Endothelial cell of umbilical vein (primary cell): ENCODE data around the gene CD93. TPM values are rescaled to one million over a fixed set of nuclear protein-coding genes. Genes with fewer than 3 reads are reported as not detected.

ENCODE experiments used
- BruUV-seq: library from RNA; stranded (reverse); fragments of 400-500 nt; replicated peaks from 2 replicates; lab custom pipeline; 2021; lab: Mats Ljungman, UMichigan
- CTCF ChIA-PET: fragments of 300-600, 350-600 bp; sonication (Branson Sonifier 250); formaldehyde crosslinking; loops from one replicate; lab custom pipeline; 2021; ENCODE audit warnings: antibody characterized with exemption, inconsistent platforms; lab: Charles Lee
- POLR2A ChIA-PET: fragments of 300-600, 350-600 bp; sonication (Branson Sonifier 250); formaldehyde crosslinking; loops from one replicate; lab custom pipeline; 2021; ENCODE audit warnings: antibody characterized with exemption, inconsistent platforms; lab: Charles Lee
- DNase-seq: peaks from one replicate; pipeline ENCODE4 v3.0.0-alpha.2; 2011; ENCODE audit warnings: low read depth, low spot score
- FAIRE-seq: peaks from 2 replicates; lab custom pipeline; 2011; peaks lifted over from hg19 to GRCh38; lab: Jason Lieb, UNC
- H2AFZ ChIP-seq: 2 replicates; pipeline ENCODE4 v1.6.0; 2012; ENCODE audit warnings: low read depth, low read length, control low read depth, inconsistent platforms
- H3K27ac ChIP-seq: 2 replicates; pipeline ENCODE4 v1.5.1; 2011; ENCODE audit warnings: low read depth, mild to moderate bottlenecking, control low read depth, low read length, moderate library complexity; ENCODE audit not compliant: insufficient read depth
- H3K27me3 ChIP-seq, 2 experiments: 2 replicates each; pipeline versions ENCODE4 v1.6.0 to v1.6.1; 2011; ENCODE audit warnings: low read length in 2 of 2, mixed read lengths in 1 of 2; ENCODE audit not compliant: control insufficient read depth in 2 of 2, insufficient read depth in 2 of 2
- H3K36me3 ChIP-seq, 2 experiments: 2 replicates in 1 of 2; 3 replicates in 1 of 2; pipeline ENCODE4 v1.5.1; 2011; ENCODE audit warnings: low read length in 2 of 2, mild to moderate bottlenecking in 1 of 2, moderate library complexity in 1 of 2; ENCODE audit not compliant: control insufficient read depth in 2 of 2, insufficient read depth in 2 of 2; ENCODE audit errors: extremely low read depth in 1 of 2
- H3K4me1 ChIP-seq: 3 replicates; pipeline ENCODE4 v1.5.1; 2011; ENCODE audit warnings: mild to moderate bottlenecking, low read length; ENCODE audit not compliant: control insufficient read depth, insufficient read depth; ENCODE audit errors: extremely low read depth
- H3K4me2 ChIP-seq: 2 replicates; pipeline ENCODE4 v1.6.1; 2011; ENCODE audit warnings: low read length, control low read depth, mixed read lengths; ENCODE audit not compliant: insufficient read depth
- H3K4me3 ChIP-seq, 3 experiments: fragments of 200-600 bp in 1 of 3; sonication (generic), shearing (Covaris generic) in 1 of 3; replicated peaks in 1 of 3; 2 replicates each; pipeline ENCODE4 v1.5.1; 2011 to 2016; ENCODE audit warnings: control low read depth in 3 of 3, low read length in 3 of 3, mild to moderate bottlenecking in 2 of 3, inconsistent platforms in 1 of 3, low read depth in 1 of 3, moderate library complexity in 1 of 3; ENCODE audit not compliant: insufficient read depth in 1 of 3
- H3K79me2 ChIP-seq: 2 replicates; pipeline ENCODE4 v1.6.0; 2012; ENCODE audit warnings: low read length, inconsistent platforms; ENCODE audit not compliant: control insufficient read depth, insufficient read depth
- H3K9ac ChIP-seq: replicated peaks from 2 replicates; pipeline ENCODE3; 2011; ENCODE audit warnings: low read length, control low read depth; ENCODE audit not compliant: insufficient read depth; ENCODE audit errors: extremely low read depth
- H3K9me1 ChIP-seq: replicated peaks from 3 replicates; pipeline ENCODE4 v1.6.0; 2011; ENCODE audit warnings: mild to moderate bottlenecking, low read length; ENCODE audit not compliant: control insufficient read depth, insufficient read depth; ENCODE audit errors: extremely low read depth
- H3K9me3 ChIP-seq: replicated peaks from 2 replicates; pipeline ENCODE4 v1.5.1; 2012; ENCODE audit warnings: low read length, inconsistent platforms; ENCODE audit not compliant: control insufficient read depth, insufficient read depth
- H4K20me1 ChIP-seq: replicated peaks from 2 replicates; pipeline ENCODE3; 2011; ENCODE audit warnings: mild to moderate bottlenecking, low read length; ENCODE audit not compliant: control insufficient read depth, insufficient read depth; ENCODE audit errors: extremely low read depth
- EZH2 ChIP-seq: IDR thresholded peaks from 2 replicates; pipeline ENCODE4 v1.6.1; 2012; ENCODE audit warnings: borderline replicate concordance, low read depth, mild to moderate bottlenecking, moderate library complexity, low read length, inconsistent platforms; ENCODE audit not compliant: severe bottlenecking
- FOS ChIP-seq: IDR thresholded peaks from 2 replicates; pipeline ENCODE4 v1.6.1; 2011; ENCODE audit warnings: mild to moderate bottlenecking, low read length, moderate library complexity, borderline replicate concordance; ENCODE audit not compliant: insufficient read depth
- GATA2 ChIP-seq: IDR thresholded peaks from 2 replicates; pipeline ENCODE4 v1.7.0; 2011; ENCODE audit warnings: low read depth, mild to moderate bottlenecking, moderate library complexity, mixed read lengths, low read length; ENCODE audit not compliant: insufficient read length, insufficient read depth
- JUN ChIP-seq: IDR thresholded peaks from 2 replicates; pipeline ENCODE4 v1.6.1; 2011; ENCODE audit warnings: borderline replicate concordance, low read depth; ENCODE audit not compliant: insufficient read length, insufficient read depth
- MYC ChIP-seq: IDR thresholded peaks from one replicate; pipeline ENCODE4 v1.6.1; 2011; ENCODE audit warnings: mild to moderate bottlenecking, low read depth, low read length
- POLR2A ChIP-seq: IDR thresholded peaks from 2 replicates; pipeline ENCODE4 v1.6.1; 2012; ENCODE audit warnings: low read depth, mild to moderate bottlenecking, control low read depth, low read length
- POLR2AphosphoS5 ChIP-seq: IDR thresholded peaks from 2 replicates; pipeline ENCODE4 v1.6.1; 2012; ENCODE audit warnings: low read depth, mild to moderate bottlenecking, control low read depth, low read length, moderate library complexity; ENCODE audit not compliant: insufficient read depth
- dilution Hi-C: fragments of 300-500 bp; cut with MboI; formaldehyde crosslinking; loops from one replicate; pipeline ENCODE4 v1.15.0; 2019; ENCODE audit warnings: low sequenced_read_pairs; ENCODE audit not compliant: extremely low pct_ligation_motif_present
- intact Hi-C: fragments of 100-400 bp; cut with micrococcal nuclease; formaldehyde crosslinking; loops from one replicate; pipeline ENCODE4 v1.10.0; 2022
- polyA plus RNA-seq, 4 experiments: library from polyadenylated mRNA; depleted of rRNA in 3 of 4; stranded (reverse) in 3 of 4; unstranded in 1 of 4; fragments of >200 nt; gene quantifications; 2 replicates each; pipeline versions ENCODE4 v1.2.1 to v1.2.3, GENCODE V29; 2011 to 2012; ENCODE audit warnings: missing spikeins in 1 of 4
- total RNA-seq: library from RNA; stranded (reverse); gene quantifications from 2 replicates; pipeline ENCODE4 v1.2.3, GENCODE V29; 2021
- TF ChIP-seq, protein P1 (sequence below): IDR thresholded peaks from 2 replicates; pipeline ENCODE4 v1.6.1; 2011; ENCODE audit not compliant: insufficient read depth, insufficient read length
- TF ChIP-seq, protein P2 (sequence below), 2 donors: IDR thresholded peaks; 1 replicate in 1 of 2; 2 replicates in 1 of 2; pipeline ENCODE4 v1.5.1; 2011; ENCODE audit warnings: low read length in 2 of 2, mild to moderate bottlenecking in 2 of 2, moderate library complexity in 2 of 2, control low read depth in 1 of 2, inconsistent platforms in 1 of 2, low read depth in 1 of 2; ENCODE audit not compliant: insufficient read depth in 1 of 2; ENCODE audit errors: extremely low read depth in 1 of 2

The CD93 gene
- total and polyA plus RNA-seq, 2 donors (not counting 3 experiments of a cell fraction or from before 2014, with no cell fraction given) = 180 to 413 TPM

DNA sequence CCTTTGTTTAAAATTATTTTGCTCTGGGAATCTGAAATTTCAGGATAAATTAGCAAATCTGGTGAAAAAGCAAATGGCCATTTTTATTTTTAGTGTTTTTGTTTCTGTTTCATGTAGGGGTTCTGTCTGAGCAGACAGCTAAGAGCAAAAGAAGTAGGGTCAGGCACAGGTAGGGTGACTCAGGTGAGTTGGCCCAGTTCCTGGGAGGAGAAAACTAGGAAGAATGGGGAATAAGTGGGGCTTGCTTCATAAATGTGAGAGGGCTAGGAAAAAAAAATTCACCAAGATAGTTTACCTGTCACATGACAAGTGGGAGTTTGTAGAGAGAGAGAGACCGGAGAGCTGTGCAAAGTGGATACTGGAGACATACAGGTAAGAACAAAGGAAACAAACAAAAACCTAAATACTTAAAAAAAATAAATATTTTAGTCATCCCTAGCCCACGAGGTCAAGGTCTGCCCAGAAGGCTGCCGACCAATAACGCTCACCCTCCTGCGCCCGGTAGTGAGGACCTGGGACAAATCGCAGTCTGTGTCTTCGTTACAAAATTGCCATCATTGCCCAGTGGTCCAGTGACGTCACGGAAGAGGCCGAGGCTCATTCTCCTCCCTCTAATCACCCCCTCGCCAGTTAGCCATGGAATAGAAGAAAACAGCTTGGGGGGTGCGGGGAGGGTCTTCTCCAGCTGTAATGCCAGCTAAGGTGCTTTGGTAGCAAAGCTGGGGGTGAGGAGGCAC is 39.0 kb downstream of the CD93 start:
- FAIRE-seq (peak; percentile 38), DNase-seq (no peak)
- peak overlapping the region in 1 of 3 experiments; percentile 62 for H3K4me3 ChIP-seq
- dilution Hi-C loops (loop anchor here (10.0 kb wide), 1 partner anchor 352 kb away; no protein-coding TSS in a partner anchor), intact Hi-C loops (loop anchor here (10.0 kb wide), 1 partner anchor 558 kb away; the partner anchor contains the start of gene CST9)
- POLR2A ChIA-PET = no interaction called here
- TF ChIP-seq, protein P1, sequence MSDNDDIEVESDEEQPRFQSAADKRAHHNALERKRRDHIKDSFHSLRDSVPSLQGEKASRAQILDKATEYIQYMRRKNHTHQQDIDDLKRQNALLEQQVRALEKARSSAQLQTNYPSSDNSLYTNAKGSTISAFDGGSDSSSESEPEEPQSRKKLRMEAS = no peak
- no peak for TF ChIP-seq JUN
- no peak for TF ChIP-seq MYC
- TF ChIP-seq FOS = no peak
- TF ChIP-seq GATA2 = no peak
- no peak for TF ChIP-seq POLR2A
- TF ChIP-seq, protein P2, sequence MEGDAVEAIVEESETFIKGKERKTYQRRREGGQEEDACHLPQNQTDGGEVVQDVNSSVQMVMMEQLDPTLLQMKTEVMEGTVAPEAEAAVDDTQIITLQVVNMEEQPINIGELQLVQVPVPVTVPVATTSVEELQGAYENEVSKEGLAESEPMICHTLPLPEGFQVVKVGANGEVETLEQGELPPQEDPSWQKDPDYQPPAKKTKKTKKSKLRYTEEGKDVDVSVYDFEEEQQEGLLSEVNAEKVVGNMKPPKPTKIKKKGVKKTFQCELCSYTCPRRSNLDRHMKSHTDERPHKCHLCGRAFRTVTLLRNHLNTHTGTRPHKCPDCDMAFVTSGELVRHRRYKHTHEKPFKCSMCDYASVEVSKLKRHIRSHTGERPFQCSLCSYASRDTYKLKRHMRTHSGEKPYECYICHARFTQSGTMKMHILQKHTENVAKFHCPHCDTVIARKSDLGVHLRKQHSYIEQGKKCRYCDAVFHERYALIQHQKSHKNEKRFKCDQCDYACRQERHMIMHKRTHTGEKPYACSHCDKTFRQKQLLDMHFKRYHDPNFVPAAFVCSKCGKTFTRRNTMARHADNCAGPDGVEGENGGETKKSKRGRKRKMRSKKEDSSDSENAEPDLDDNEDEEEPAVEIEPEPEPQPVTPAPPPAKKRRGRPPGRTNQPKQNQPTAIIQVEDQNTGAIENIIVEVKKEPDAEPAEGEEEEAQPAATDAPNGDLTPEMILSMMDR (IDR thresholded peaks at IDR 0.05; ENCODE audit: extremely low read depth in 1 of 2, insufficient read depth in 1 of 2, low read depth in 1 of 2, low read length in 2 of 2) = no peak
- TF ChIP-seq POLR2AphosphoS5 = no peak
- TF ChIP-seq EZH2 = no peak
- H3K4me2 ChIP-seq = peak overlapping the region; percentile 83
- H3K27ac ChIP-seq = no peak overlapping the region
- no peaks in the 10 kb centered on the region for H3K36me3 ChIP-seq
- H4K20me1 ChIP-seq = no peaks in the 10 kb centered on the region
- no peaks in the 10 kb centered on the region for H3K79me2 ChIP-seq
- H3K27me3 ChIP-seq = peaks cover 3 to 7% of the 10 kb centered on the region in 2 experiments
- peak overlapping the region; percentile 33 for H2AFZ ChIP-seq
- H3K9me3 ChIP-seq = no peaks in the 10 kb centered on the region
- no TSS peak for BruUV-seq
- no peak overlapping the region for H3K9ac ChIP-seq
- H3K9me1 ChIP-seq = no peaks in the 10 kb centered on the region
- H3K4me1 ChIP-seq = peaks cover 16% of the 10 kb centered on the region
- CTCF ChIA-PET = interaction anchor here (1.3 to 5.3 kb wide), 7 partner anchors 72 to 361 kb away, joined by 3 to 108 read pairs (median 6); no protein-coding TSS in a partner anchor
